Measurements from ENCODE around the gene TBC1D22A. TPM values are rescaled to one million over a fixed set of nuclear protein-coding genes. Genes with fewer than 3 reads are reported as not detected.

TBC1D22A gene
- total and polyA plus RNA-seq, 2 experiments from 2014 or later = 16.6 to 18.5 TPM

GRCh38 chr22:46917771-46918101, 155.3 kb downstream of the TBC1D22A start:
- H3K36me3 ChIP-seq = peaks cover 2% of the 10 kb centered on the region
- no peak overlapping the region for H3K4me3 ChIP-seq
- no peaks in the 10 kb centered on the region for H3K9me3 ChIP-seq (ENCODE audit: low read depth)
- TF ChIP-seq, protein P1, sequence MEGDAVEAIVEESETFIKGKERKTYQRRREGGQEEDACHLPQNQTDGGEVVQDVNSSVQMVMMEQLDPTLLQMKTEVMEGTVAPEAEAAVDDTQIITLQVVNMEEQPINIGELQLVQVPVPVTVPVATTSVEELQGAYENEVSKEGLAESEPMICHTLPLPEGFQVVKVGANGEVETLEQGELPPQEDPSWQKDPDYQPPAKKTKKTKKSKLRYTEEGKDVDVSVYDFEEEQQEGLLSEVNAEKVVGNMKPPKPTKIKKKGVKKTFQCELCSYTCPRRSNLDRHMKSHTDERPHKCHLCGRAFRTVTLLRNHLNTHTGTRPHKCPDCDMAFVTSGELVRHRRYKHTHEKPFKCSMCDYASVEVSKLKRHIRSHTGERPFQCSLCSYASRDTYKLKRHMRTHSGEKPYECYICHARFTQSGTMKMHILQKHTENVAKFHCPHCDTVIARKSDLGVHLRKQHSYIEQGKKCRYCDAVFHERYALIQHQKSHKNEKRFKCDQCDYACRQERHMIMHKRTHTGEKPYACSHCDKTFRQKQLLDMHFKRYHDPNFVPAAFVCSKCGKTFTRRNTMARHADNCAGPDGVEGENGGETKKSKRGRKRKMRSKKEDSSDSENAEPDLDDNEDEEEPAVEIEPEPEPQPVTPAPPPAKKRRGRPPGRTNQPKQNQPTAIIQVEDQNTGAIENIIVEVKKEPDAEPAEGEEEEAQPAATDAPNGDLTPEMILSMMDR (IDR thresholded peaks at IDR 0.05; ENCODE audit: low read depth, low read length) = no peak
- no peak for DNase-seq (ENCODE audit: low read depth in 1 of 2, low spot score in 1 of 2)
- H3K4me1 ChIP-seq (ENCODE audit: low read depth) = no peaks in the 10 kb centered on the region
- no peak overlapping the region for H3K27ac ChIP-seq
- no peaks in the 10 kb centered on the region for H3K27me3 ChIP-seq

GRCh38 chr22:46918197-46918596, 155.7 kb downstream of the TBC1D22A start:
- Histone ChIP-seq H3K36me3 (peaks cover 2% of the 10 kb centered on the region), H3K4me1 (ENCODE audit: low read depth) (no peaks in the 10 kb centered on the region), H3K4me3 (no peak overlapping the region), H3K27ac (no peak overlapping the region), H3K27me3 (no peaks in the 10 kb centered on the region), H3K9me3 (ENCODE audit: low read depth) (no peaks in the 10 kb centered on the region)
- DNase-seq (ENCODE audit: low read depth in 1 of 2, low spot score in 1 of 2) = no peak
- TF ChIP-seq, protein P1 (IDR thresholded peaks at IDR 0.05; ENCODE audit: low read depth, low read length) = no peak

GRCh38 chr22:46922037-46922436, 159.6 kb downstream of the TBC1D22A start:
- Histone ChIP-seq H3K36me3 (no peaks in the 10 kb centered on the region), H3K4me1 (ENCODE audit: low read depth) (no peaks in the 10 kb centered on the region), H3K4me3 (no peak overlapping the region), H3K9me3 (ENCODE audit: low read depth) (no peaks in the 10 kb centered on the region), H3K27me3 (no peaks in the 10 kb centered on the region), H3K27ac (no peak overlapping the region)
- TF ChIP-seq, protein P1 (IDR thresholded peaks at IDR 0.05; ENCODE audit: low read depth, low read length) = no peak
- no peak for DNase-seq (ENCODE audit: low read depth in 1 of 2, low spot score in 1 of 2)

DNA sequence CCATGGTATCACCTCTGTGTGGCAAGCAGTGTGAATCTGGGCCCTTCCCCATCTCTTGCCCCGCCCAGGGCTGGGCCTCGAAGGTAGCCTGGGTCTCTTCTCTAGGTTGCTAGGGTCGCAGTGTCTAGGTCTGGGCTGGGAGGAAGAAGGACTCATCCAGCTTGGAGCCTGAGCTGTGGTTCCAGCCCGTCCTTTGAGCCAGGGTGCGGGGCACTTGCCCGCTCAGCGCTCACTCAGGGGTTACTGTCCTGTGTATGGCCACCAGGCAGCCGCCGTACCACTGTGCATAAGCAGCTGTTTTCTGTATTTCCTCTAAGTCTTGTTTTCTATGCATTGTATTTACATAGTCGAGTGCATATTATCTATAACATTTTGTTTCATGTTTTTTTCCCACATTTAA, 160.9 kb downstream of the TBC1D22A start:
- no peak for DNase-seq (ENCODE audit: low read depth in 1 of 2, low spot score in 1 of 2)
- H3K27ac ChIP-seq = no peak overlapping the region
- H3K4me1 ChIP-seq (ENCODE audit: low read depth) = no peaks in the 10 kb centered on the region
- H3K27me3 ChIP-seq = no peaks in the 10 kb centered on the region
- H3K4me3 ChIP-seq = no peak overlapping the region
- TF ChIP-seq, protein P1 (IDR thresholded peaks at IDR 0.05; ENCODE audit: low read depth, low read length) = no peak
- no peaks in the 10 kb centered on the region for H3K36me3 ChIP-seq
- no peaks in the 10 kb centered on the region for H3K9me3 ChIP-seq (ENCODE audit: low read depth)

GRCh38 chr22:46925818-46926217, 163.4 kb downstream of the TBC1D22A start:
- no peak overlapping the region for H3K4me3 ChIP-seq
- H3K9me3 ChIP-seq (ENCODE audit: low read depth) = no peaks in the 10 kb centered on the region
- TF ChIP-seq, protein P1 (IDR thresholded peaks at IDR 0.05; ENCODE audit: low read depth, low read length) = no peak
- no peaks in the 10 kb centered on the region for H3K4me1 ChIP-seq (ENCODE audit: low read depth)
- H3K27ac ChIP-seq = no peak overlapping the region
- H3K27me3 ChIP-seq = no peaks in the 10 kb centered on the region
- DNase-seq (ENCODE audit: low read depth in 1 of 2, low spot score in 1 of 2) = no peak
- no peaks in the 10 kb centered on the region for H3K36me3 ChIP-seq

All from cardiac muscle cell (in vitro differentiated cells and primary cell).